ENCODE measurements around the gene TMCC1.
"Not testable (repeated sequence)": the region's sequence is repeated elsewhere in the genome, so short reads cannot be mapped to it uniquely, and the experiment has no call there.

The TMCC1 gene

DNA sequence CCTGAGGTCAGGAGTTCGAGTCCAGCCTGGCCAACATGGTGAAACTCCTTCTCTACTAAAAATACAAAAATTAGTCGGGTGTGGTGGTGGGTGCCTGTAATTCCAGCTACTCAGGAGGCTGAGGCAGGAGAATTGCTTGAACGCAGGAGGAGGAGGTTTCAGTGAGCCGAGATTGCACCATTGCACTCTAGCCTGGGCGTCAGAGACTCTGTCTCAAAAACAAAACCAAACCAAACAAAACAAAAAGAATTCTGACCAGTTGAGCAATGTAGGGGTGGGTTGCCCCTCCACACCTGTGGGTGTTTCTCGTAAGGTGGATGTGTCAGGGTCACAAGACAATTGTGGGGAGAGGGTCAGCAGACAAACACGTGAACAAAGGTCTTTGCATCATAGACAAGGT is 252.5 kb downstream of the TMCC1 start:
- not testable (repeated sequence) for DNase-seq

DNA sequence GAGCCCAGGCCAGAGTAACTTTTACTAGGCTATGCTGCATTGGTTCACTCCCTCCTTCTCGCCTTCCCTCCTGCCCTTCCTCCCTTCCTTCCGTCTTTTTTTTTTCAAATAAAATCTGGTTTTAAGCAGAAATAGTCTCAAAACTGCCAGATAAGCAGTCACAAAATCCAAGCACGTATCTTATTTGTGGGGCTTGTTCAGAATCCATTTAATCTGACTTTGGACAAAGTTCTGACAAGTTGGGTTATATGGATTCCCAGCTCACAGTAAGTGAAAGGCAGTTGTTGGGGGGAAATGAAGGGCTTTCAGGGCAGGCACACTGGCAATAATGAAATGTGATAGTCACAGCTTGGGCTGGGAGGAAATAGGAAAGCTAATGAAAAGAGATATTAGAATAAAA is 255.0 kb downstream of the TMCC1 start:
- no peak for DNase-seq

DNA sequence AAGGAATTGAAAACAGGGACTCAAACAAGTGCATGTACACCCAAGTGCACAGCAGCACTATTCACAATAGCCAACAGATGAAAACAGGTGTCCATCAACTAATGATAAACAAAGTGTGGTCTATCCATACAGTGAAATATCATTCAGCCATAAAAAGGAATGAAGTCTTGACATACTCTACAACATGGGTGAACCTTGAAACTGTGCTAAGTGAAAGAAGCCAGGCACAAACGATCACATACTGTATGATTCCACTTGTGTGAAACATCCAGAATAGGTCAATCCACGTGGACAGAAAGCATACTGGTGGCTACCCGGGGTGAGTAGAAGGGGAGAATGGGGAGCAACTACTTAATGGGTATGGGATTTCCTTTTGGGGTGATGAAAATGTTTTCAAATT is 257.4 kb downstream of the TMCC1 start:
- DNase-seq, result no peak

DNA sequence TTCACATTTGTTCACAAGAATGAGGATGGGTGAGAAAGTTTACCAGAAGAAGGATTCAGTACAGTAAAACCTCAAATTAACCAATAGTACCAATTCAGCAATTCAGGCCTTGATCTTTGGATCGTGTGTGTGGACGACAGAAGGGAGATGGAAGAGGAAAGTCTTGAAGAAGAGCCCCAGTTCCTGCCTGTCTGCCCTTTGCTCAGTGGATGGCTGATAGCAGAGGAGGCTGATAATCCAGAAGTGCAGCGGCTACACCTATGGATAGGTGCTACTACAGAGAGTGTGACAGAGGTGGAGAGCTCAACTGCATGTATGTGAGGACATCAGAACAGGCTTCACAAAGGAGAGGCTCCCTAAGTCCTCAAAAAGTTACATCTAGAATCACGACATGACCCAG is 257.9 kb downstream of the TMCC1 start:
- no peak for DNase-seq

DNA sequence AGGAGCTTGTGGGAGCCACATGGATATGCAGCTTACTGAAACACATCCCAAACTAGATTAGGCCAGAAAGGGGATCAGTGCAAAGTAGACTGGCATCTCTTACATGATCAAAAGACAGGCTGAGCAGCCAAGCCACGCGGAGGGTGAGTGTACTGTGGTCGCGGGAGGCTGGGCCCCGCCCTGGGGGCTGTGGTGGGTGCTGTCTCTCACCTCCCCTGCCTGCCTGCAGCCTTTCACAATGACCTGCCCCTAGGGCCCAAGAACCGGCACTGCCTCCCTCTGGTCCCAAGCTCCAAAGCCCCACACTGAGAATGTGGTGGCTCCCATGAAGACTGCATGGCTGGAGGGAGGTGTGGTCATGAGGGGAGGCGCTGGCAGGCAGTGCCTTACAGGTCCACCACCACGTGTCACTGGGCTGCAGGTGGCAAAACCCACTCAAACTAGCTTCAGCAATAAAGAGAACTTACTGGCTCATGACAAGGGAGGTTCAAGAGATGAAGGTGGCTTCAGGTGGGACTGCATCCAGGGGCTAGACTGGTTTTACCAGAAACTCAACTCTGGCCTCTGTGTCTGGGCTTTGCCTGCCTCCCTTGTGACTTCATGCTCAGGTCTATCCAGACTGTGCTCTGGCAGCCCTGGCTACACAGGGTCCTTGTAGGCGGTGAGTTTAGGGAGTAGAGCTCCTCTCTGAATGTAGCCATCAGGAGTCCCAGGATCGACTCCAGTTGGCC is 259.6 kb downstream of the TMCC1 start:
- DNase-seq, result no peak

DNA sequence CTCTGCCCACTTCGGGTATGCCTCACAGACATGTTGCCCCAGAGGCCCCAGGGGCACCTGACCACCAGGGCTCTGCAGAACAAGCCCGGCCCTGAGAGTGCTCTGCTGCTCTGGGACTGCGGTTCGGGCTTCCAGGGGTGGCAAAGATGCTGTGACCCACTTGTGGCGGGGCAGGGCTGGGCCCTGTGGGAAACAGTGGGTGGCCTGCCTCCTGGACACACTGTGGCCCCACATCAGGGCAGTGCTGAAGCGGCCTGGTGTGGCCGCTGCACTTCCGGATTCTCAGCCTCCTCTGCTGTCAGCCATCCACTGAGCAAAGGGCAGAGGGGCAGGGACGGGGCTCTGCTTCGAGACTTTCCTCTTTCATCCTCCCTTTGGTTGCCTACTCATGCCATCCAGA is 260.5 kb downstream of the TMCC1 start:
- DNase-seq, result no peak

DNA sequence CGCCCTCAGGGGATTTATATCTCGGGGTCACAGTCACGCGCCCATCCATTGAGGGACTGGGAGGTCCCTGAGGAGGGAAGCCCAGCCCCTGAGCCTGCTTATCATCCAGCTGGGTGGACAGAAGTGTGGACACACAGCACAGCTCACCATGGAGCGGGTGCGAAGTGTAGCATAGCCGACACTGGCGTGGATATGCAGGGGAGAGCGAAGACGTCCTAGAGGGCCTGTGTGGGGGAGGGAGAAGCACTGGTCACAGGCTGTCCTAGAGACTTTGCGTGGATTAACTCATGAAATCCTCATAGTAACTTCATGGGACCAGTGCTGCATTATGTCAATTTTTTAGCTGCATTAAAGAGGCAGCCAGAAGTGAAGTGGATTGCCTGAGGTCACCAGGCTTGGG is 261.0 kb downstream of the TMCC1 start:
- DNase-seq, result no peak

DNA sequence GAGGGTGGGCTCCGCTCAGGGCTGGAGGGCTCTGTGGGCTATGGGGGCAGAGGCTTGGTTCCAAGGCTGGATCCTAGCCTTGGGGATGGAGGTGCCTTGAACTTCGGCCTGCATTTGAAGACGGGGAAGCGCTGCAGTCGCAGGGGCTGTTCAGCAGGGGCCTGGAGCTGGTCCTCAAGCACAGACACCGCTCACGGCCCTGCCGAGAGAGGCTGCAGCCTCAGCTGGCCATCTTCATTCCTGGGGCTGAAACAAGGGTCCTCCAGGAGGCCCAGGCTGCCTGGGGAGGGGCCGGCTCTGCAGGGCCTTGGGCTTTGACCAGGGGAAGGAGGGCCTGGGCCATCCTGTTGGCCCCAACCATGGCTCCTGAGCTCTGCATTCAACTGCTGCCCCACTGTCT is 261.5 kb downstream of the TMCC1 start:
- DNase-seq, result no peak

DNA sequence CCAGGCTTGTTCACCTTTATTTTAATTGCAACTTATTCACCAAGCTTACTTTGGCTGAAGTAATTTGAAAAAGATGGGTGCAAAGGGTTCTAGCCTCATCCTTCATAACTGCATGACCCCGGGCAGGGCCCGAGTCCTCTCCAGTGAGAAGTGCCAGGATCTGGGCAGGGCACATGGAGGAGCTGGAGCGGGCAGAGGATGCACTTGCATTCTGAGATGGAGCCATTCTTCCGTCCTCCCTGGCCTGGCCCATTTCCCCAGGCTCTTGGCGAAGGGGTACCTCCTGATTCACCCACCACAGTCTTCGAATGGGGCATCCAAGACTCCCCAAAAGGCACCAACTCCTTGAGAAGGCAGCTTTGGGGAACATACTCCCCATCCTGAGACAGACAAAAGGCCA is 264.5 kb downstream of the TMCC1 start:
- DNase-seq, result no peak

DNA sequence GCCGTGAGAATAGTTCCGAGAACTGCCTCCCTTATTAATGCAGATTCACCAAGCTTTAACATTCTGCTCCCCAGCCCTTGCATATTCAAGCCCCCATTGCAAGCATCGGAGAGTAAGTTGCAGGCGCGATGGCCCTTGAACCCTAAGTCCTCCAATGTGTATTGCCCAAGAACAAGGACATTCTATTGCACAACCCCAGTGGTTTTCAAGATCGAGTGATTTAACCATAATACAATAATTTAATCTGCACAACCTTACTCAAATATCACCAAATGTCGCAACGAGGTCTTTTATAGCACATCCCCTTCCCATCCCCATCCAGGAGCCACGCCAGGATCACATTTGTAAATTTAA is 265.4 kb downstream of the TMCC1 start:
- DNase-seq, result no peak

DNA sequence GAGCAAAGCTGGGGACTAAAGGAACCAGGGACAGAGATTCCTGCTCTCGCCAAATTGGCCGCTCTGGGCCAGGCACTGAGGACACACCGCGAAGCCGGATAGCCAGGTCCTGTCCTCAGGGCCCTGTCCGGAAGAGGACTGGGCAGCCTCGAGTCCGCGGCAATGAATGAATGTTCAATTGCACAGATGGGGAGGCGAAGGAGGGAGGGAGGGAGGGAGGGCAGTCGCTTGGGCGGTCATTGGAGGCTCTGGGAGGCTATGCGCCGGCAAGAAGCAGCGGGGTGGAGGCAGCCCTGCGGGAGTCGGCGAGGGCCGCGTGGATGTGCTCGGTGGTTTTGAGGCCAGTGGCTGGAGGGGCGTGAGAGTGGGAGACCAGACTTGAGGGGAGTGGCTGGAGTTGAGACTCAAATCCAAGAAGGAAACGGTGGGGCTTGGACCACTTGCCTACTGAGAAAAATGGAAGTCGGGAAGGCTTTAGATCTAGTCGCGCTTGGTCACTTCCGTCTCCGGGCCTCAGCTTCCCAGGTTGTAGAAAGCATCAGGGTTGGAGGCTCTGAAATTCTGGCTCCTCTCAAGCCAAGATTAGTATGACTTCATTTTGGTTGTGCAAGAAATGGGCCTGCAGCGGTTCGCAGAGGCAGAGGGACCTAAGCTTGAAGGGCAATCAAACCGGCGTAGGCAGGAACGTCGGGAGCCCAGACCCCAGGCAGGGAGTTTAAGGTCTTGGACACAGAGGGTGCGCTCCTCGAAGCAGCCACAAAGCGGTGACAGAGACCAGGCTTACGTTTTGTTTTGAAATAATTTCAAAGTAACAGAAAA is 266.0 kb downstream of the TMCC1 start:
- DNase-seq, result peak; percentile 37 to 54

DNA sequence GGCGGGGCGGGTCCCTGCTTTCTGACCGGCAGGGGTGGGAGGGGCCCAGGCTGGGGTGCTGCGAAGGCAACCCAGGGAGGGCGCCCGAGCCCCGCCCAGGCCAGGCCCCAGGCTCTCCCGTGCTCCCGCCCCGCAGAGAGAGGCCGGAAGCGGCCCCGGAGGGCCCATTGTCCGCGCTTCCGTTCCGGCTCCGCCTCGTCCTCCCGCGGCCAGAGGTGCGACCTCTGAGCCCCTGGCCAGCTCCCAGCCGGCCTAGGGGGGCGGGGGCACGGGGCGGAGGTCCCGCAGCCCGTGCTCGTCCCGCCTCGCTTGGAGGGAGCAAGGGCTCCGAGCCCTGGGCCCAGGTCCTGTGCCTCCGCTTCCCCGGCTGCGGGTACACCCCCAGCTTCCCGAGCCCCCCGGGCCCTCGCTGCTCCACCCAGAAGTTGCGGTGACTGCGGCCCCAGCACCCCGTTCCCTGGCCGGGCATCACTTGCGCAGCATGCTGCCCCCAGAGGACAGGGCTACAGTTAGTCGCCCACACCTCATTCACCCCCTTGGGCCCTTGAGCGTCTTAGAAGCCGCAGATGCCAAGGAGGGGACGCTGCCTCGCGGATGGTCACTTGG is 266.7 kb downstream of the TMCC1 start:
- peak in 1 of 2 experiments; percentile 50 for DNase-seq

DNA sequence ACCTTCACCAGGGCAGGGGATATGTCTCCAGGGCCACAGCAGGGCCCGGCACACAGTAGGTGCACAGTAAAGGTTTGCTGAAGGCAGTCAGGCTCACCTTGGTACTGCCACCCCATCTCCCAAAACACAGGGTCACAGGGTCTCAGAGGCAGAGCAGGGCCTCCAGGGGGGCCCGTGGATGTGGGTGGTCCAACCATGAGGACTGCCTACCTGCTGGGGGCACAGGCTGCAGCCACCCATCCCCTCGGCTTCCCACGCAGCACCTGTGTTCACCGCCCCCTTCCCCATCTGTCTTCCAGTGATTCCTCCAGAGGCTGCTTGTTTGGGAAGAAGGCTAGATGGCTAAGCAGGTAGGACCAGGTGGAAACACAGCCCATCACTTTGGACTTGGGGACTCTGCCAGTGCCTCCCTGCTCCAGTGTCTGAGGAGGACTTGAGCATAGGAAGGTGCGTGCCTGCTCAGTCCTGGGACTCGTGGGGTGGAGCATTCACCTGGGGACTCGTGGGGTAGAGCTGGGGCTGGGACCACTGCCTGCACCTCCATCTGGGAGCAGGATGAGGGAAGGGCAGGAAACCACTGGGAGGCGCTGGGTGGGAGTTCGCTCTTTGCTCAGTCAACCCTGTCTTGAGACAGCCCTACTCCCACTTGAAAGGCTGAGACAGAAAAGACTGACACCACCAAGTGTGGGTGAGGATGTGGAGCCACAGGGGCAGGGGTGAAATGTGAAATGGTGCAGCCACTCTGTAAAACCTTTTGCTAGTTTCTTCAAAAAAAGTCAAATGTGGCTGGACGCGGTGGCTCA is 268.2 kb downstream of the TMCC1 start:
- DNase-seq, result no peak

DNA sequence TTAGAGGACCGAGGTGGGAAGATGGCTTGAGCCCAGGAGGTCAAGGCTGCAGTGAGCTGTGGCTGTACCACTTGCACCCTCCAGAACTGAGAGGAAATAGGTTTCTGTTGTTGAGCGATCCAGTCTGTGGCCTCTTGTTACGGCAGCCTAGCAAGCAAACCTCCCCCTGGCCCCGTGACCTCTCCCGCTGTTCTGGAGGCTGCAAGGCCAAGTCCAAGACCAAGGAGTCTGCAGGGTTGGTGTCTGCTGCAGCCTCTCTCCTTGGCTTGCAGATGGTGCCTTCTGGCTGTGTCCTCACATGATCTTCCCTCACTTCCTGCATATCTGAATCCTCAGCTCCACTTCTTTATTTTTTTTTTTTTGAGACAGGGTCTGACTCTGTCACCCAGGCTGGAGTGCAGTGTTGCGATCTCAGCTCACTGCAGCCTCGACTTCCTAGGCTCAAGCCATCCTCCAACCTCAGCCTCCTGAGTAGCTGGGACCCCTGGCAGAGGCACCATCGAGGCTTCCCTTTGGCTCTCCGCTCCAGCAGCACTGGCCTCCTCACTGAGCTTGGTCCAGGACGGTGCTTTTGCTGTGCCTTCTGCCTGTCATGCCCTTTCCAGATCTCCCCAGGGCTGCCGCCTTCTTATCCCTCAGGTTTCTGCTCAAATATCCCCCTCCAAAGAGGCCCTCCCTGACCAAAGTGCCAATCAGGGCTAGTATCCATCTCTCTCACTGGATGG is 269.0 kb downstream of the TMCC1 start:
- DNase-seq, result no peak

DNA sequence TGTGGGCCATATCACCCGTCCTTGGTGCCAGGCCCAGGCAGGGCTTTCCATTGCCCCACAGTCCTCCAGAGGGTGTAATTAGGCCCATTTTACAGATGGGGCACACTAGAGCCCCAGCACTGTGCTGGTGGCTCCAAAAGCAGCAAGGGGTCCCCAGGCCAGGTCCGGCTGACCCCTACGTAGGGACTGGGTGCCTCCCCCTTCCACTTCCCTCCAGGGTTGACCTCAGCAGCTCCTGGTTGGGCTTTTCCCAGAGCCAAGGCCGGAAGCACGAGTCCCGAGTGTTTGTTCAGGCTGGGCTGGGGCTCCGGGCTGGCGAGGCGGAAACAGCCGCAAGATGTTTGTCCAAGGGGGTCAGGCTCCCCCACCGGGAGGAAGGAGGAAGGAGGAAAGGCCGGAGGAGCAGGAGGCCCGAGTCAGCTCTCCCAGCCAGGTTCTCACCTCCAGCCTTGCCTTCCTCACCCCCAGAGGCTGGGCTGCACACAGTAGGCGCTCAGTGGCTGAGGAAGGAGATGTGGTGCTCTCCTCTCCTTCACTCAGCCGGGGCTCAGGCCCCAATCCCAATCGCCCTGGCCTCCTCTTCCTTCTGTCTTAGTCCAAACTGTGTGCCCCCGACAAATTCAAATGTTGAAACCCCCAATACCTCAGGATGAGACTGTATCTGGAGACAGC is 269.9 kb downstream of the TMCC1 start:
- no peak for DNase-seq

DNA sequence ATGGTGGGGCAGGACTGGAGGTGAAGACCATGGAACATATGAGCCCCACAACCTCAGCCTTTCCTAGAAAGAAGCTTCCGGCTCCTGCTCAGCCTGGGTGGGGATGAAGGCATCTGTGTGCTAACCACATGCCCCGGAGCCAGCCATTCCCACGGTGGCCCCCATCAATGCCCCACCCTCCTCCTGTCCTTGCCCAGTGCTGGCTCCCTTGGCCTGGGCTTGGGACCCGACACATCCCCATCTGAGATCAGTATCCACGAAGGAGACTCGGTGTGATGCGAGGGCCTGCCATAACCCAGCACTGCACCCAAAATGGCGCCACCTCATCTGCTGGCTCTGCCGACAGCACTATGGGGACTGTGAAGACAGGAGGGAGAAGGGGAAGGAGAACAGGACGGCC is 270.6 kb downstream of the TMCC1 start:
- DNase-seq, result no peak

DNA sequence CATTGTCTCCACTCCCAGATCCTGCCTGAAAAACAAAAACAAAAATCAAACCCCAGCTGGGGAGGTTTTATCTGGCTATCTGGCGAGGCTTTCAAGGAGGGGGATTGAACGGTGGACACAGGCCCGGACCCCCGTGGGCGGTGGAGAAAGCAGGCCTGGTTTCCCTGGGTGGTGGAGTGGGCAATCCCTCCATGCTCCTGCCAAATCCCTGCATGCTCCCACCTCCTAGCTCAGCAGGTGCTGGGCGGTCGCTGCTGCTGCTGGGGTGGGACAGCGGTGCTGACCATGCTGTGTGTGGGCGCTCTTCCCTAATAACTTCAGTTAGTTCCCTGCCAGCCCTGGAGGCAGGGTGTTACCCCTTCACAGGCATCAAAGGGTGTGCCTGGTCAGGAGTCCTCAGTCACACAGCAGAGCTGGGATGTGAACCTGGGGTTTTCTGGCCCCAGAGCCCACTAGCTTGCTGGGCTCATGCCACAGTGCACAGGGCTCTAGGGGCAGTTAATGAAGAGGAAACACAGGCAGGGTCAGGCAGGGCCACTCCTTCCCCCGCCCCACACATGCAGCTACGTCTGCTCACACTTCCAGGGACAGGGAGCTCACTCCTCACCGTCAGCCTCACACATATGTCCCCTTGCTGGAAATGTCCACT is 271.2 kb downstream of the TMCC1 start:
- no peak for DNase-seq

DNA sequence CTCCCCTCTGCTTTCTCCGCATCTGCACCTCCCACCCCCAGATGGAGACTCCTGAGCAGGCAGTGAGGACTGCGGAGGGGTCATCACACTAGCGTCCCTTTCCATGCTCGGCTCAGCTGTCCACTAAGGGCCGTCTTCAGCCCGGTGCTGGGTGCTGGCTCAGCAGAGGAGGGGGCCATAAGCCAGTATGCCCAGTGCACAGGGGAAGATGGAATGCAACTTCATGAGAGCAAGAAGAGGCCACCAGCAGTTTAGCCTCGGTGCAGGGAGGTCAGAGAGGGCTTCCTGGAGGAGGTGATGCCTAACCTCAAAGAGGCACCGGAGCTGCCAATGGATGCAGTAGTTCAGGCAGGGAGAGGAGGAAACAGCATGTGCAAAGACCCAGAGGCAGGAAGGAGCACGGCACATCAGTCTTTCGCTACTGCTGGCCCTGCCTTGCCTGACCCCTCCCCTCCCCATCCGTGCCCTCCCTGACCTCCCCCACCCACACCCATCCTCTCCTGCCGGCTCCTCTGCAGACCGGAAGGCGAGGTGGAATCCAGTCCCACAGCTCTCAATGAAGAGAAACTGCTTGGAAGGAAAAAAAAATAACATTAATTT is 271.8 kb downstream of the TMCC1 start:
- DNase-seq, result no peak

DNA sequence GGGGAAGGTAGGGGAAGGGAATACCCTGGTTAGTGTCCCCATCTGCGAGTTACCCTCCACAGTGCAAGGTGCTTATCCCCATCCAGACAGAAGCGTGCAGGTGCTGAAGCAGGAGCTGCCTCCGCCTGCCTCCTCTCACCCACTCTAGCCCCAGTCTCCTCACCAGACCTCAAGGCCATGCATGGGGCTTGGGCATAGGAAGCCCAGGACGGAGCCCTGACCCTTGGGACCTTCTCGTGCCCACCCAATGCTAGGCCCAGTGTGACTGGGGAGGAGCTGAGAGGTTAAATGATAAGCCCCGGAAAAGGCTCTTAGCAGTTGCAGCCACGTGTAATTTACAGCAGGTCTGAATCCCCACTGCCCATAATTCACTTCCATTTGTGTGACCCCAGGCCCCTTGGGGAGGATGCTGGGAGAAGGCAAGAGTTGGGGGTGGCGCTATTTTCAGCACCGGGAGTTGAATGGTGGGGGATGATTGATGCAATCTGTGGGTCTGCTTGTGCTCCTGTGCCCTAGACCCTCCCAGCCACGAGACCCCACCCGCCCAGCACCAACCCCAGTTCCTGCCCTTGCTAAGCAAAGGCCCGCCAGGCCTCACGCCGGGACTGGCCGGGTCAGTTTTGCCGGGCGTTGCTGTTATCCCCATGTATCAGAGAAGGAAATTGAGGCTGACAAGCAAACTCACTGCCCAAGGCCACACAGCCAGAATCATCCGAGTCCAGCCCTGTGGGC is 272.5 kb downstream of the TMCC1 start:
- DNase-seq, result no peak

DNA sequence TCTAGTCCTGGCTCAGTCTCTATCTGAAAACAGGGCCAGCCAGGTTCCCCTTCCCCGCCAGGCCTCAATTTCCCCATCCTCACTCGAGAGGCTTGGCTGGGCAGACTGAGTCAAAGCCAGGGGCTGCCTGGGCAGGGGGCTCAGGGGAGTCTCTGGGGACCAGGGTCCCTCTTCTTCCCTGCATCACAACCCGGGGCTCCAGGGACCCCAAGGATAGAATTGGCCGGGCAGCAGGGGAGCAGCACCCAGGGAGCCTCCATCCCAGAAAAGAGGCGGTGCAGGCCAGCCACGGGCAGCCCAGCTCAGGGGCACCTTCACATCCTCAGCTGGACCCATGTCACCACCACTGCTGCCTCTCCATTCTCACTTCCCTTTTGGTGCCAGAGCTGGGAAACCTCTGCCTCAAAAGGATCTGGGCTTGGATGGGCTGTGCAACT is 273.8 kb downstream of the TMCC1 start:
- DNase-seq, result no peak

All from NCI-H187 (cell line).